MCF 10A (cell line): ENCODE data around the gene NOTCH4. TPM values are rescaled to one million over a fixed set of nuclear protein-coding genes. Genes with fewer than 3 reads are reported as not detected.

Source experiments
- BruUV-seq: library from RNA; stranded (reverse); fragments of 400-500 nt; replicated peaks from 2 replicates; lab custom pipeline; 2021; lab: Mats Ljungman, UMichigan
- CTCF ChIA-PET: fragments of 300-600 bp; sonication (Branson Sonifier 250); formaldehyde crosslinking; extraction: SDS; loops from one replicate; lab custom pipeline; 2021; ENCODE audit warnings: antibody characterized with exemption, inconsistent platforms; lab: Yijun Ruan, JAX
- POLR2A ChIA-PET: fragments of 300-600, 350-650 bp; sonication (Branson Sonifier 250); formaldehyde crosslinking; extraction: SDS; loops from one replicate; lab custom pipeline; 2020; ENCODE audit warnings: antibody characterized with exemption, inconsistent platforms; lab: Yijun Ruan, JAX
- DNase-seq: peaks from one replicate; pipeline ENCODE4 v3.0.0-alpha.2; 2018; ENCODE audit not compliant: unreplicated experiment
- H3K27ac Mint-ChIP-seq: one replicate; pipeline ENCODE4 v1.8.0; 2022; ENCODE audit warnings: mild to moderate bottlenecking, low read depth, mixed read lengths; ENCODE audit not compliant: unreplicated experiment
- H3K27me3 Mint-ChIP-seq: one replicate; pipeline ENCODE4 v1.8.0; 2022; ENCODE audit warnings: mixed read lengths; ENCODE audit not compliant: insufficient read depth, unreplicated experiment
- H3K36me3 Mint-ChIP-seq: one replicate; pipeline ENCODE4 v1.8.0; 2022; ENCODE audit warnings: mild to moderate bottlenecking, moderate library complexity, mixed read lengths; ENCODE audit not compliant: insufficient read depth, unreplicated experiment
- H3K4me1 Mint-ChIP-seq: one replicate; pipeline ENCODE4 v1.8.0; 2022; ENCODE audit warnings: mixed read lengths; ENCODE audit not compliant: insufficient read depth, unreplicated experiment
- H3K4me3 Mint-ChIP-seq: one replicate; pipeline ENCODE4 v1.8.0; 2022; ENCODE audit warnings: mild to moderate bottlenecking, moderate library complexity, mixed read lengths; ENCODE audit not compliant: unreplicated experiment
- H3K9me3 Mint-ChIP-seq: one replicate; pipeline ENCODE4 v1.8.0; 2022; ENCODE audit warnings: mixed read lengths; ENCODE audit not compliant: unreplicated experiment
- intact Hi-C: fragments of 100-400 bp; cut with micrococcal nuclease; formaldehyde crosslinking; loops from 2 replicates; pipeline ENCODE4 v1.14.1; 2022
- total RNA-seq: library from RNA; stranded (reverse); gene quantifications from 2 replicates; pipeline ENCODE4 v1.2.3, GENCODE V29; 2022
- TF ChIP-seq, protein P1 (sequence below): fragments of 200-600 bp; IDR thresholded peaks from one replicate; pipeline ENCODE4 v1.8.0; 2022; ENCODE audit warnings: antibody characterized with exemption, mild to moderate bottlenecking; ENCODE audit not compliant: unreplicated experiment

Gene NOTCH4
- total RNA-seq, 1 experiment from 2014 or later, result not detected

DNA sequence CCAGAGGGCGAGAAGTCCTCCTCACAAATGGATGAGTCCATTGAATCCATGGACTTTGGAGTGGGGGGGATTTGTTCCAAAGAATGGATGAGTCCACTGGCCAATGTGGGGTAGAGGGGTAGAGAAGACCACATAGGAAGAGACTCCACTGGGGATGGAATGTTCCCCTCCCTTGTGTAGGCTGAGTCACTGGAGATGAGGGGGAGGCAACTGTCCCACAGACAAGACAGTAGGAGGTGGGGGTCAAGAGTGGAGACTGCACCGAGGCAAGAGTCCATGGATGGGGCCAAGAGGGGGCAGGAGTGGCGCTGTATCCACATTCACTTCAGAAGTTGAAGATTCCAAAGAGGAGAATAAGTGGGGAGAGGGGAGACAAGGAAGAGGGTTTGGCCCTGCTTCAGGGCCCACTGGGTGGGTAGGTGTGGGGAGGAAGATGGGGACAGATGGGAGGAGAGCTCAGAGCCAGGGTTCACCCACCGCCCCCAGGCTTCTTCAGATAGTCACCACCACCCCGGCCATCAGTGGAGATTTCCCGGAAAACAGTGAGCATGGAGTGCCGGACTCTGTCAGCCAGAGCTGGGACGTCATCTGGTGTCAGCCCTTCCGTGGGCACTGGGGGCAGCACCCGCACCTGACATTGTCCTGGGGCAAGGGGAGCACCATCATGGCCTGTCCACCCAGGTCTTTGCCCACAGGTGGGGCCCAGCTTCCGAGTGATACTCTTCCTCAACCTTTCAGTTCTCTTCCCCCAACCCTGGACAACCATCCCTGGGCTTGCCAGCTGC, 54.9 kb downstream of the NOTCH4 start:
- POLR2A ChIA-PET, result interaction anchor here (1.3 kb wide), 1 partner anchor 14 kb away, joined by 3 read pairs; no protein-coding TSS in a partner anchor
- Mint-ChIP-seq H3K4me1 (peaks cover 13% of the 10 kb centered on the region), H3K4me3 (no peak overlapping the region), H3K9me3 (no peaks in the 10 kb centered on the region), H3K27ac (no peak overlapping the region), H3K27me3 (no peaks in the 10 kb centered on the region), H3K36me3 (peaks cover 21% of the 10 kb centered on the region)
- no peak for DNase-seq
- TF ChIP-seq, protein P1, sequence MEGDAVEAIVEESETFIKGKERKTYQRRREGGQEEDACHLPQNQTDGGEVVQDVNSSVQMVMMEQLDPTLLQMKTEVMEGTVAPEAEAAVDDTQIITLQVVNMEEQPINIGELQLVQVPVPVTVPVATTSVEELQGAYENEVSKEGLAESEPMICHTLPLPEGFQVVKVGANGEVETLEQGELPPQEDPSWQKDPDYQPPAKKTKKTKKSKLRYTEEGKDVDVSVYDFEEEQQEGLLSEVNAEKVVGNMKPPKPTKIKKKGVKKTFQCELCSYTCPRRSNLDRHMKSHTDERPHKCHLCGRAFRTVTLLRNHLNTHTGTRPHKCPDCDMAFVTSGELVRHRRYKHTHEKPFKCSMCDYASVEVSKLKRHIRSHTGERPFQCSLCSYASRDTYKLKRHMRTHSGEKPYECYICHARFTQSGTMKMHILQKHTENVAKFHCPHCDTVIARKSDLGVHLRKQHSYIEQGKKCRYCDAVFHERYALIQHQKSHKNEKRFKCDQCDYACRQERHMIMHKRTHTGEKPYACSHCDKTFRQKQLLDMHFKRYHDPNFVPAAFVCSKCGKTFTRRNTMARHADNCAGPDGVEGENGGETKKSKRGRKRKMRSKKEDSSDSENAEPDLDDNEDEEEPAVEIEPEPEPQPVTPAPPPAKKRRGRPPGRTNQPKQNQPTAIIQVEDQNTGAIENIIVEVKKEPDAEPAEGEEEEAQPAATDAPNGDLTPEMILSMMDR, result no peak
- BruUV-seq, result no TSS peak
- intact Hi-C loops, result no loop called here
- CTCF ChIA-PET, result interaction anchor here (1.0 kb wide), 1 partner anchor 14 kb away, joined by 3 read pairs; no protein-coding TSS in a partner anchor

GRCh38 chr6:32168350-32168749, 55.5 kb downstream of the NOTCH4 start:
- Mint-ChIP-seq H3K27ac (no peak overlapping the region), H3K9me3 (no peaks in the 10 kb centered on the region), H3K36me3 (peaks cover 21% of the 10 kb centered on the region), H3K4me3 (no peak overlapping the region), H3K27me3 (no peaks in the 10 kb centered on the region), H3K4me1 (peaks cover 7% of the 10 kb centered on the region)
- no peak for DNase-seq
- TSS peak; percentile 61 for BruUV-seq
- TF ChIP-seq, protein P1, result no peak
- CTCF ChIA-PET, result no interaction called here
- intact Hi-C loops, result no loop called here
- POLR2A ChIA-PET, result interaction anchor here (1.2 to 1.3 kb wide), 2 partner anchors 11 to 14 kb away, joined by 3 read pairs; no protein-coding TSS in a partner anchor

DNA sequence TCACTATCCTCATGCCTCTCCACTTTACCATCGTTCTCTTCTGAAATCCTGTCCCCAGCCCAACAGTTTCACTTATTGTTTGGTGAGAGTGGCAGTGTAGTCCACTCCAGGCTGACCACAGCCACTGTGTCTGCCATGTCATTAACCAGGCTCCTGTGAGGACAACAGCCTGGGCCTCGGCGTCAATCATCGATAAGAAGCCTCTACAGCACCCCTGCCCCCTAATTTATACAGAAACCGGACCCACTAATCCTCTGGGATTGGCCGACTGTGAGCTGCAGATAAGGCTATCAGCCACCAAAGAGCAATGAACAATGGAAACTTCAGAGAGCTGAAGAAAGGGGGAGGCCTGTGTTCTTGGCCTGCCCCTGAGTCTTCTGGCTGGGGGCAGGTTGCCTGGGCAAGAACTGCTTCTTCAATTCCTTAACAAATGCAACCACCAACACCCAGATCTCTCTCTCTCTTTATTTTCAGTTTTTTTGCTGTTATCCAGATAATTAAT, 56.1 kb downstream of the NOTCH4 start:
- H3K4me1 Mint-ChIP-seq, result peaks cover 1% of the 10 kb centered on the region
- H3K4me3 Mint-ChIP-seq, result no peak overlapping the region
- CTCF ChIA-PET, result no interaction called here
- BruUV-seq, result no TSS peak
- peaks cover 21% of the 10 kb centered on the region for H3K36me3 Mint-ChIP-seq
- TF ChIP-seq, protein P1, result no peak
- intact Hi-C loops, result no loop called here
- no peaks in the 10 kb centered on the region for H3K9me3 Mint-ChIP-seq
- DNase-seq, result no peak
- no peaks in the 10 kb centered on the region for H3K27me3 Mint-ChIP-seq
- no peak overlapping the region for H3K27ac Mint-ChIP-seq
- POLR2A ChIA-PET, result interaction anchor here (1.0 to 1.2 kb wide), 2 partner anchors 9 to 11 kb away, joined by 3 to 4 read pairs; no protein-coding TSS in a partner anchor

DNA sequence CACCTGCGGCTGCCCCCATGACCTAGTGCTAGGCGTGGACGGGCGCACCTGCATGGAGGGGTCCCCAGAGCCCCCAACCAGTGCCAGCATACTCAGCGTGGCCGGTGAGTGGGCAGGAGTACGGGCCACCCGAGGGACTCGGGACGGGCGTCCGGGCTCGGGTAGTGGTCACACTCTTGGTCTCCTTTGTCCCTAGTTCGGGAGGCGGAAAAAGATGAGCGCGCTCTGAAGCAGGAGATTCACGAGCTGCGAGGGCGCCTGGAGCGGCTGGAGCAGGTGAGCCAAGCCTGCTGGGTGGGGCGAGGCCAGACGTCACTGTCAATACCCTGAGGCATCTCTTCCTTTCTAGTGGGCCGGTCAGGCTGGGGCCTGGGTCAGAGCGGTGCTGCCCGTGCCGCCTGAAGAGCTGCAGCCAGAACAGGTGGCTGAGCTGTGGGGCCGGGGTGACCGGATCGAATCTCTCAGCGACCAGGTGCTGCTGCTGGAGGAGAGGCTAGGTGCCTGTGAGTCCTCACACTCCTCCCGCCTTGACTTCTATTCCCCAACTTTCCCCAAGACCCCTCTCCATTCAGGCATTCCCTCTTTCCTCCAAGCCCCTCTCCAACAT, 56.6 kb downstream of the NOTCH4 start:
- no TSS peak for BruUV-seq
- TF ChIP-seq, protein P1, result no peak
- Mint-ChIP-seq H3K4me3 (no peak overlapping the region), H3K9me3 (no peaks in the 10 kb centered on the region), H3K27ac (peak overlapping the region; percentile 16), H3K36me3 (peaks cover 21% of the 10 kb centered on the region), H3K4me1 (no peaks in the 10 kb centered on the region), H3K27me3 (no peaks in the 10 kb centered on the region)
- no peak for DNase-seq
- ChIA-PET POLR2A (interaction anchor here (1.0 to 1.2 kb wide), 2 partner anchors 10 to 12 kb away, joined by 3 to 4 read pairs; no protein-coding TSS in a partner anchor), CTCF (interaction anchor here (0.6 kb wide), 1 partner anchor 94 kb away, joined by 4 read pairs; no protein-coding TSS in a partner anchor)
- intact Hi-C loops, result no loop called here
